Gastroesophageal sphincter (tissue), 4 donors: ENCODE results near the gene DDX1. TPM values are rescaled to one million over a fixed set of nuclear protein-coding genes. Genes with fewer than 3 reads are reported as not detected.
A peak's percentile ranks its signal among the peaks of the same experiment; 100 is the strongest.
"Not testable (repeated sequence)": the region's sequence is repeated elsewhere in the genome, so short reads cannot be mapped to it uniquely, and the experiment has no call there.

Source experiments
- ATAC-seq: fragments of 150-250 bp; one replicate; pipeline ENCODE4 v1.9.1; 2016; ENCODE audit warnings: mild to moderate bottlenecking, moderate library complexity
- H3K27ac ChIP-seq, 4 donors: fragments of 200-600 bp; sonication (generic) in 3 of 4; 1 replicate in 3 of 4; 2 replicates in 1 of 4; pipeline ENCODE4 v1.5.1; 2016 to 2019
- H3K27me3 ChIP-seq: fragments of 200-600 bp; sonication (generic); one replicate; pipeline ENCODE4 v1.5.1; 2019
- H3K36me3 ChIP-seq, 2 donors: fragments of 200-600 bp; sonication (generic); one replicate each; pipeline ENCODE4 v1.5.1; 2019; ENCODE audit warnings: control low read depth in 1 of 2
- H3K4me1 ChIP-seq, 3 donors: fragments of 200-600 bp; sonication (generic); 1 replicate in 2 of 3; 2 replicates in 1 of 3; pipeline ENCODE4 v1.5.1; 2016 to 2019; ENCODE audit warnings: control low read depth in 2 of 3
- H3K4me3 ChIP-seq, 2 donors: fragments of 200-600 bp; sonication (generic); one replicate each; pipeline ENCODE4 v1.5.1; 2019; ENCODE audit warnings: mild to moderate bottlenecking in 1 of 2, moderate library complexity in 1 of 2
- H3K9me3 ChIP-seq, 3 donors: fragments of 200-600 bp; sonication (generic); one replicate each; pipeline ENCODE4 v1.5.1; 2017 to 2019; ENCODE audit warnings: control low read depth in 2 of 3
- CTCF ChIP-seq, 4 experiments: fragments of 200-600 bp in 2 of 4; fragments of 450-650 bp in 2 of 4; sonication (generic) in 1 of 4; IDR thresholded peaks; one replicate each; pipeline ENCODE4 v1.5.1; 2017 to 2019; ENCODE audit warnings: antibody characterized with exemption in 4 of 4, mild to moderate bottlenecking in 2 of 4, moderate library complexity in 2 of 4
- EP300 ChIP-seq: sonication (generic); formaldehyde crosslinking; IDR thresholded peaks from one replicate; pipeline ENCODE4 v1.6.1; 2017; ENCODE audit warnings: antibody characterized with exemption, mild to moderate bottlenecking
- POLR2A ChIP-seq, 2 donors: fragments of 450-650 bp; IDR thresholded peaks; one replicate each; pipeline ENCODE4 v1.6.1; 2017; ENCODE audit warnings: antibody characterized with exemption in 2 of 2, mild to moderate bottlenecking in 2 of 2, moderate library complexity in 1 of 2
- POLR2AphosphoS5 ChIP-seq: sonication (generic); formaldehyde crosslinking; IDR thresholded peaks from one replicate; pipeline ENCODE4 v1.6.1; 2017; ENCODE audit warnings: antibody characterized with exemption
- WGBS, 2 donors: methylation state at CpG; one replicate each; pipeline ENCODE4 v1.1.5; 2018; ENCODE audit warnings: low coverage in 1 of 2; 5-methylcytosine and 5-hydroxymethylcytosine counted together
- total RNA-seq, 4 donors: library from RNA; depleted of rRNA; stranded (reverse); fragments of >200 nt; gene quantifications; one replicate each; pipeline ENCODE4 v1.1.0, GENCODE V29; 2016

DDX1 gene
- 10 to 100 TPM; 66.7 to 88.9 (median 67.4) TPM for total RNA-seq

DNA sequence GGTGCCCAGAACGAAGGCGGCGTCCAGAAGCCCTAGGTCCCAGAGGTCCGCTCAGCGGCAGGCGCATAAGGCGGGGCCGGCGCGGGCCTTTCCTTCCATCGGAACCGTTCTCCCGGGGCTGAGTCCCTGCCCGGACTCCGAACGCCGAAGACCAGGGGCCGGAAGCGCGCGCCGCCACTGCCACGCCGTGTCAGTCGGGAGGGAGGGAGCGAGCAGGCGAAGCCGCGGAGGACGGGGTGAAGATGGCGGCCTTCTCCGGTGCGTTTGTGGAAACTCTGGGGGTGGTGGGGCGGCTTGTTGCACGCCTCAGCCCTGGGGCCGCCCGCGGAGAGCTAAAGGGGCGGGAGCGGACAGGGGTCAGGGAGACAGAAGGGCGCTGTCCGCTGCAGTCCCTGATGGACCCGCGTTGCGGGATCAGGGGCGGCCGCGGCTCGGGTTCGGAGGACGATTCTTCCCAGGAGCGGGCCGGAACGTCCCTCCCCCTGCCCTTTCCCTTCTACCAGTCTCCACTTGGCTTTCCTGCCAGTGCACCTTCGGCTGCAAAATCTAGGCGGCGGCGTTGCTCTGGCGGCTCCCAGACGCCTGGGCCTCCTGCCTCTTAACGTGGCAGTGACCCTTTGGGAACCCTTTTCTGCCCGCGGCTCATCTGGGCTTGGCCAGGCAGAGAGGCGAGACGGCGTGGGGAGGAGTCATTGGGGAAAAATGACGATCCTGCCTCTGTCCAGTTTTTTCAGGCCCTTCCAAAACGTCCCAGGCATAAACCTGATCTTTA lies at the start of gene DDX1:
DDX1 (plus strand) TSS at position 177 of the 772 bp plus-strand sequence; CDS start at position 243, 66 bp downstream.
- H3K4me1 ChIP-seq = peaks cover 0 to 35% (median 13%) of the 10 kb centered on the region in 3 donors
- H3K4me3 ChIP-seq = peak within 1 kb of the TSS; percentile 87 to 94
- H3K9me3 ChIP-seq = no peaks in the 10 kb centered on the region
- H3K36me3 ChIP-seq = peaks cover 0 to 18% of the 10 kb centered on the region in 2 donors
- no peaks in the 10 kb centered on the region for H3K27me3 ChIP-seq
- TF ChIP-seq POLR2AphosphoS5 (peak; percentile 86), POLR2A (IDR thresholded peaks at IDR 0.05) (peak; percentile 63 to 65), EP300 (no peak), CTCF (IDR thresholded peaks at IDR 0.05) (peak in 1 of 4 experiments; percentile 32)
- WGBS, 2 donors = 0% methylated on average over 9 to 15 of the region's 68 CpGs
- peak; percentile 97 for ATAC-seq
- peak within 1 kb of the TSS; percentile 86 to 96 (median 92) for H3K27ac ChIP-seq

DNA sequence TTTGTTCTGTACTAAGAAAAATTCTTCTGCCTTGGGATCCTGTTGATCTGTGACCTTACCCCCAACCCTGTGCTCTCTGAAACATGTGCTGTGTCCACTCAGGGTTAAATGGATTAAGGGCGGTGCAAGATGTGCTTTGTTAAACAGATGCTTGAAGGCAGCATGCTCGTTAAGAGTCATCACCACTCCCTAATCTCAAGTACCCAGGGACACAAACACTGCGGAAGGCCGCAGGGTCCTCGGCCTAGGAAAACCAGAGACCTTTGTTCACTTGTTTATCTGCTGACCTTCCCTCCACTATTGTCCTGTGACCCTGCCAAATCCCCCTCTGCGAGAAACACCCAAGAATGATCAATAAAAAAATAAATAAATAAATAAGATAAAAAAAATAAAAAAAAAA lies 49.4 kb upstream of the DDX1 start:
- 50% methylated on average over 2 of the region's 6 CpGs; no CpG with 5 or more reads in 1 of the 2 donors for WGBS, 2 donors
- H3K4me3 ChIP-seq, ATAC-seq, H3K27ac ChIP-seq, H3K9me3 ChIP-seq, H3K27me3 ChIP-seq: not testable (repeated sequence)
- H3K36me3 ChIP-seq = peaks cover 0 to 17% of the 10 kb centered on the region in 2 donors
- H3K4me1 ChIP-seq = peaks cover 0 to 12% (median 0%) of the 10 kb centered on the region in 3 donors

- ATAC-seq = no peak
Observed at GRCh38 chr2:15543053-15543452, 48.6 kb upstream of the DDX1 start.

GRCh38 chr2:15543541-15543940 lies 48.1 kb upstream of the DDX1 start:
- Histone ChIP-seq H3K36me3 (peaks cover 0 to 26% of the 10 kb centered on the region in 2 donors), H3K9me3 (no peaks in the 10 kb centered on the region), H3K27ac (no peak overlapping the region), H3K4me3 (no peak overlapping the region), H3K4me1 (peaks cover 0 to 12% (median 0%) of the 10 kb centered on the region in 3 donors), H3K27me3 (no peaks in the 10 kb centered on the region)
- WGBS, 2 donors = 83 to 98% methylated on average over 5 to 6 of the region's 6 CpGs
- no peak for TF ChIP-seq EP300
- TF ChIP-seq CTCF (IDR thresholded peaks at IDR 0.05) = no peak
- TF ChIP-seq POLR2AphosphoS5 = no peak
- no peak for TF ChIP-seq POLR2A (IDR thresholded peaks at IDR 0.05)
- no peak for ATAC-seq

More at GRCh38 chr2:15543053-15543452, 48.6 kb upstream of the DDX1 start:
- H3K9me3 ChIP-seq = no peaks in the 10 kb centered on the region
- H3K4me3 ChIP-seq = no peak overlapping the region
- TF ChIP-seq CTCF (IDR thresholded peaks at IDR 0.05) (no peak), POLR2AphosphoS5 (no peak), POLR2A (IDR thresholded peaks at IDR 0.05) (no peak), EP300 (no peak)
- H3K27me3 ChIP-seq = no peaks in the 10 kb centered on the region
- peaks cover 0 to 12% (median 0%) of the 10 kb centered on the region in 3 donors for H3K4me1 ChIP-seq
- peaks cover 0 to 22% of the 10 kb centered on the region in 2 donors for H3K36me3 ChIP-seq
- no peak overlapping the region for H3K27ac ChIP-seq
- WGBS, 2 donors = 58 to 65% methylated on average over 3 of the region's 3 CpGs

DNA sequence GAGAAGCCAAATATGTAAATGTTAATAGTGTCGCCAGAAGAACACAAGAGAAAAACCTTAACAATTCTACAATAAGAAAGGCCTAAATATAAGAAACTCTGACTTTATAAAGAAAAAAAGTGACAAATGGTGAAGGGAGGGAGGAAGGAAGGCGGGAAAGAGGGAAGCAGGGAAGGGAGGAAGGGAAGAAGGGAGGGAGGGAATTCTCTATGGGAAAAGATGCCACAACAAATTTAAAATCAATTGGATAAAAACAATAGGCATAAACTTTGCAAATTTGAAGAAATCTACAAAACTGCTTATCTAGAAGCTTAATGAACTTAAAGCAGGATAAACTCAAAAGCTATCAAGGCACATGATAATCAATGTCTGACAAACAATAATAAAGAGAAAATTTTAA lies 47.4 kb upstream of the DDX1 start:
- TF ChIP-seq CTCF (IDR thresholded peaks at IDR 0.05) (no peak), POLR2AphosphoS5 (no peak), POLR2A (IDR thresholded peaks at IDR 0.05) (no peak)
- no peaks in the 10 kb centered on the region for H3K27me3 ChIP-seq
- peaks cover 0 to 26% of the 10 kb centered on the region in 2 donors for H3K36me3 ChIP-seq
- no peaks in the 10 kb centered on the region for H3K9me3 ChIP-seq
- H3K4me1 ChIP-seq = peaks cover 0 to 12% (median 0%) of the 10 kb centered on the region in 3 donors
- H3K4me3 ChIP-seq = no peak overlapping the region
- no peak overlapping the region for H3K27ac ChIP-seq
- no peak for ATAC-seq
- WGBS, 2 donors = 94 to 100% methylated on average over 1 to 2 of the region's 2 CpGs
